Posterior vena cava (tissue), 2 donors: ENCODE data around the gene GLI1. TPM values are rescaled to one million over a fixed set of nuclear protein-coding genes. Genes with fewer than 3 reads are reported as not detected.
"Not testable (repeated sequence)": the region's sequence is repeated elsewhere in the genome, so short reads cannot be mapped to it uniquely, and the experiment has no call there.

Experiments
- DNase-seq: peaks from one replicate; pipeline ENCODE4 v3.0.0-alpha.2; 2020; ENCODE audit warnings: low spot score
- intact Hi-C, 2 donors: fragments of 100-400 bp; cut with DNase I; formaldehyde crosslinking; loops; one replicate each; pipeline versions ENCODE4 v1.14.1 to v1.14.2; 2022 to 2023
- total RNA-seq, 2 donors: library from RNA; stranded (reverse); fragmentation: NEBNext Ultra II Directional; extraction: Animal tissue kit (Norgen Biotek cat#: 25700); gene quantifications; one replicate each; pipeline ENCODE4 v1.2.1, GENCODE V29; 2021
- donor health status: DM: yes; HTN: yes; CAD: no.
- donor health status: DM: yes; HTN: yes; CAD: no.

The GLI1 gene
- total RNA-seq, 2 donors from 2014 or later, result 0.90 to 3.2 TPM

DNA sequence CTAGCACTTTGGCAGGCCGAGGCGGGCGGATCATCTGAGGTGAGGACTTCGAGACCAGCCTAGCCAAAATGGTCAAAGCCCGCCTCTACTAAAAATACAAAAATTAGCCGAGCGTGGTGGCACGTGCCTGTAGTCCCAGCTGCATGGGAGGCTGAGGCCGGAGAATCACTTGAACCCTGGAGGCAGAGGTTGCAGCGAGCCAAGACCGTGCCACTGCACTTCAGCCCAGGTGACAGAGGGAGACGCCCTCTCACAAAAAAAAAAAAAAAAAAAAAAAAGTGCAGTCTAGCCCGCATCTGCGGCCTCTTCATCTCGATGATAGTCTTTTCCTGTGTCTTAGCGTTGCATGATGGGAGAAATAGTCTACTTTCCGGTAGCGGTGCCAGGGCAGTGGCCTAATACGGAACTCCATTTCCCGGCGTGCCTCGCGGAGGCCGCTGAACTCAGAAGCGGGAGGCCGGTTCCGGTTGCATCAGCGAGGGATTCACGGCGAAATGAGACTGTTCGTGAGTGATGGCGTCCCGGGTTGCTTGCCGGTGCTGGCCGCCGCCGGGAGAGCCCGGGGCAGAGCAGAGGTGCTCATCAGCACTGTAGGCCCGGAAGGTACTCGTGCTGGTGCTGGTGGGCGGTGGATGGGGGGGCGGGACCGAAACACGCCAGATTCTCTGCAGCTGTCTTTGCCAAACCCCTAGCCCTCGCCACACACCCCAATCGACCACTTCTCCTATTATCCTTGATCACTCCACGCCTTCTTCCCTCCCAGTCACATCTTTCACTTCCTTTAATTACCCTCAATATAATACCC is 28.2 kb downstream of the GLI1 start, which contains the start of gene MARS1:
MARS1 (plus strand) TSS at position 472 of the 805 bp plus-strand sequence; CDS start at position 495, 23 bp downstream.
- intact Hi-C loops, result no loop called here
- peak; percentile 98 for DNase-seq

DNA sequence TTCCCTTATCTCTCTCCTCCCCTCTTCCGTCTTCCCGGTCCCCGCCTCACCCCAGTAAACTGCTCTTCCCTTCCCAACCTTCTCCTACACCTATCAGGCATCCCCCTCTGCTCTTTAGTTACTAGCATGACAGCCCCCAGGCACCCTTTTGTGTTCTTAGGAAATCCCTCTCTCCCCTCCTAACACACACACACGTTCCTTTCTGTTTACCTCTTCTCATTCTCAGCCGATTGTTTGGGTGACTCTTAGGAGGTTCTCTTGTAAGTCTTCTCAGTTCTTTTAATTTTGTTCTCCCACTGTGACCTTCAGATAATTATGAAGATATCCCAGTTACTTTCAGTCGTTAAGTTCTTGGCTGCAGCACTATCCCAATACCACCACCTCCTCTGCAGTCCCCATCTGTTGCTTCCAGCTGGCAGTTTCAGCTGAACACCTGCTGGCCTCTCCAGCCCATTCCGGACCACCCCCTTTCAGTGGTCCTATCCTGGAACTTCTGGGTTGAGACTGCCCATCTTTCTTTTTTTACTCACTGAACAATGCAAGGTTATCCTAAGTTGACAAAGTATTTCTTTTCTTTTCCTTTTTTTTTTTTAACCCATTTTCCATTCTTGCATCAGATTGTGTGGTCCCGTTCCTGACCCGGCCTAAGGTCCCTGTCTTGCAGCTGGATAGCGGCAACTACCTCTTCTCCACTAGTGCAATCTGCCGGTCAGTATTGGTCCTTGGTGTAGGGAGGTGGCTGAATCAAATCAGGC is 29.0 kb downstream of the GLI1 start:
- intact Hi-C loops, result no loop called here
- DNase-seq, result peak; percentile 17

DNA sequence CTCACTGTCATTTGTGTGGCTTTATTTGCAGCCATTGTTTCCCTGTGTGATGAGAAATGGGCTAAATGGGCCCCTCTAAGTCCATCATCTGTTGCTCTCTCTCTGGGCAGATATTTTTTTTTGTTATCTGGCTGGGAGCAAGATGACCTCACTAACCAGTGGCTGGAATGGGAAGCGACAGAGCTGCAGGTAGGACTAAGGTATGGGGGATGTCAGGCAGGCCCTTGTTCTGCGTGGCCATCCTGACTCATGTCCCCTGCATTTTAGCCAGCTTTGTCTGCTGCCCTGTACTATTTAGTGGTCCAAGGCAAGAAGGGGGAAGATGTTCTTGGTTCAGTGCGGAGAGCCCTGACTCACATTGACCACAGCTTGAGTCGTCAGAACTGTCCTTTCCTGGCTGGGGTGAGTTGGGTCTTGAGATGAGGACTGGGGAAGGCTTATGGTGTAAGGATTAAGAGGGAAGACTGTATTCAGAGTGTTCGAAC is 29.6 kb downstream of the GLI1 start:
- intact Hi-C loops, result no loop called here

DNA sequence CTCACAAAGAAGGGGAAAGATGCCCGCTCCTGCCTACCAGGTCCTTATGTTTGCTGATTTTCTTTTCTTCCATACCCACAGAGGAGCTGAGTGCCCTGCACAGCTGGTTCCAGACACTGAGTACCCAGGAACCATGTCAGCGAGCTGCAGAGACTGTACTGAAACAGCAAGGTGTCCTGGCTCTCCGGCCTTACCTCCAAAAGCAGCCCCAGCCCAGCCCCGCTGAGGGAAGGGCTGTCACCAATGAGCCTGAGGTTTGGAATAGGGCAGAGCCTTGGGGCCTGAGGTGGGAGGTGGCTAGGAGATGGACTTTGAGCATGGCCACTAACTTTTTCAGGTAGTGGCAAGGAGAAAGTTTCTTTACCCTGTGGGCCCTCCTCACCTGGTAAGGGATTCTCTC is 30.5 kb downstream of the GLI1 start:
- DNase-seq, result peak; percentile 71
- intact Hi-C loops, result no loop called here

More for the DNA sequence above, 29.6 kb downstream of the GLI1 start:
- peak; percentile 7 for DNase-seq

DNA sequence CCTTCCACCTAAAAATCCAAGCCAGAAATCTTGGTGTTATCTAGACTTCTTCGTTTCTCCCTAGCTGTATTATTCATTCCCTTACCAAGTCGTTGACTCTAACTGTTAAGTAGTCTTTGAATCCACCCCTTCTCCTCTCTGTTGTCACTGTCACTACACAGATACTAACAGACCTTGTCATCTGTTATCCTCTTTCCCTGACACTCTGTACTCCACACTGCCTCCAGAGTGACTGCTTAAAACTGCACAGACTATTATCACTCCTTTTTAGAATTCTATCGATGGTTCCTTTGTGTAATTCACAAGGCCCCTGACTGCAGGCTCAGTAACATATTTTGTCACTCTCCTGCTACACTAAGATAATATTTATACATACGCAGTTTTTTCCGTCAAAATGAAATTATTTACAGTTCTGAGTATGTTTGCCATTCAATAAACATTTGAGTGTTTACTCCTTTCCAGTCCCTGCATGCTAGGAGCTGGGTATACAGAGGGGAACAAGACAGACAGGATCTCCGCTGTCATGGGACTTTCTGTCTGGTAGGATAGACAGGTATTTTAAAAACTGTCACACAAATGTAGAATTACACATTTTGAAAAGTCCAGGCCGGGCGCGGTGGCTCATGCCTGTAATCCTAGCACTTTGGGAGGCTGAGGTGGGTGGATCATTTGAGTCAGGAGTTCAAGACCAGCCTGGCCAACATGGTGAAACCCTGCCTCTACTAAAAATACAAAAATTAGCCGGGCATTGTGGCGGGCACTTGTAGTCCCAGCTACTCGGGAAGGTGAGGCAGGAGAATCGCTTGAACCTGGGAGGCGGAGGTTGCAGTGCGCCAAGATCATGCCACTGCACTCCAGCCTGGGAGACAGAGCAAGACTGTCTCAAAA is 32.1 kb downstream of the GLI1 start:
- intact Hi-C loops, result no loop called here
- DNase-seq, result peak; percentile 18

DNA sequence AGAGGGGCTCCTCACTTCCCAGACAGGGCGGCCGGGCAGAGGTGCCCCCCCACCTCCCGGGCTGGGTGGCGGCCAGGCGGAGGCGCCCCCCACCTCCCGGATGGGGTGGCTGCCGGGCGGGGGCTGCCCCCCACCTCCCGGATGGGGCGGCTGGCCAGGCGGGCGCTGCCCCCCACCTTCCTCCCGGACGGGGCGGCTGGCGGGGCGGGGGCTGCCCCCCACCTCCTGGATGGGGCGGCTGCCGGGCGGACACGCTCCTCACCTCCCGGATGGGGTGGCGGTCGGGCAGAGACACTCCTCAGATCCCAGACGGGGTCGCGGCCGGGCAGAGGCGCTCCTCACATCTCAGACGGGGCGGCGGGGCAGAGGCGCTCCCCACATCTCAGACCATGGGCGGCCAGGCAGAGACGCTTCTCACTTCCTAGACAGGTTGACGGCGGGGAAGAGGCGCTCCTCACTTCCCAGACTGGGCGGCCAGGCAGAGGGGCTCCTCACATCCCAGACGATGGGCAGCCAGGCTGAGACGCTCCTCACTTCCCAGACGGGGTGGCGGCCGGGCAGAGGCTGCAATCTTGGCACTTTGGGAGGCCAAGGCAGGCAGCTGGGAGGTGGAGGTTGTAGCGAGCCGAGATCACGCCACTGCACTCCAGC is 35.6 kb downstream of the GLI1 start:
- intact Hi-C loops, DNase-seq: not testable (repeated sequence)

DNA sequence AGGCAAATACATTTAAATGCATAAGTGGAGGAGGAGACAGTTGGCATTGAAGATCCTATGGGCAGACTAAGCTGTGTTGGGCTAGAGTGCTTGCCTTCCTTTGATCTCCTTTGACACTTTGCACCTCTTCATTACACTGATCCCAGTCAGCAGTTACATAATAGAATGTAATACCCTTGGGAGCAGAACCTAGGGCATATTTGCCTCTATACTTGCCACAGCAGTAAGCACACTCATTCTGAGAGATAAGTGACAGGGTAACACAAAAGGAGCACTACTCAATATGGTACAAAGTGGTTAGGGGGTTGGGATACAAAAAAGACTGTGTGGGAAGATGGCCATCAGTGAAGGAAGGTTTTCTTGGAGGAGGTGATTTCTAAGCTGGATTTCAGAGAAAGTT is 37.2 kb downstream of the GLI1 start:
- intact Hi-C loops, result no loop called here
- DNase-seq, result no peak

DNA sequence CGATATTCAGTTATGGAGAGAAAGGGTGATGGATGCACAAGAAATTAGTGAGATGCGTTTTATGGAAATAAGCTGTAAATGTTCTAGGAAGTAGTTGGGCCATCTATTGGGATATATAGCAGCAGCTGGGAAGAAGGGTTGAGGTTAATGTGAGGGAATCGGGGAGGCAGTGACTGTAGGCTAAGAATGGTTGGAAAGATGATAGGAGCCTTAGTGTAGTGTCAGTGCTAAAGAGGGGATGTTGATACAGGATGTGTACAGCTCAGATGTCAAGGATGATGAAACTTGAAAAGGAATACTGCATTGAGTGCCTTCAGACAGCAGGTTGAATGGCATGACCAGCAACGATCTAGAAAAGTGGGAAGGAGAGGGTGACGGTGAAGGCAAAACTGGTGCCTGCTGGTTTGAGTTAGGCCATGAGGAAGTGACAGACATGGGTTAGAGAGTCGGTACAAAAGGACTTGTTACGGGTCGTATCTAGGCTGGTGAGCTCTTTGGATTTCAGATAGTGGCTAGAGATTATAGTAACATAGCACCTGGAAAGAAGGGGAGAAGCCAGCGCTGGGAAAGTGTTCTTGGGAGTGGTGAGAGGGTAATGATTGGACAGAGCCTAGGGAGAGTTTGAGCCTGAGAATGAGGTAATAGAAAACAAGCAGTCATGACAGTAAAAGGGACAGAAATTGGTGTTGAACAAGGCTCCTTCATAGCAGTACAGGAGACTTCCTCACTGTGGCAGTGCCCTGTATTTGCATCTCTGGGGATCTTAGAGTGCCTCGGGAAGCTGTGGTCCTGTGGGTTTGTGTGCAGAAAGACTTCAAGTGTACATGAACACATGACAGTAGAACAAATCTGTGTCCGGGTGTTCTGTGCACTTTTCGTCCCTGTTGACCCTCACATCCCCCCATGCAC is 37.9 kb downstream of the GLI1 start:
- peak; percentile 6 for DNase-seq
- intact Hi-C loops, result no loop called here

DNA sequence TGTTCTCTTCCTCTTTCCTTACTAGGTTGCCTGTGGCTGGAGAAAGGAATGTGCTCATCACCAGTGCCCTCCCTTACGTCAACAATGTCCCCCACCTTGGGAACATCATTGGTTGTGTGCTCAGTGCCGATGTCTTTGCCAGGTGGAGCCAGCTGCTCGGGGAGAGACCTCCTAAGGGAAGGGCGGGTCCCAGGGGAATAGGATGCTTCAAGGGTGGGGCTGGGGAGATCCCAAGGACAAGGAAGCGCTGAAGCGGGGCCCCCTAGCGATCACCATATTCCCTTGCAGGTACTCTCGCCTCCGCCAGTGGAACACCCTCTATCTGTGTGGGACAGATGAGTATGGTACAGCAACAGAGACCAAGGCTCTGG is 38.5 kb downstream of the GLI1 start:
- intact Hi-C loops, result no loop called here

DNA sequence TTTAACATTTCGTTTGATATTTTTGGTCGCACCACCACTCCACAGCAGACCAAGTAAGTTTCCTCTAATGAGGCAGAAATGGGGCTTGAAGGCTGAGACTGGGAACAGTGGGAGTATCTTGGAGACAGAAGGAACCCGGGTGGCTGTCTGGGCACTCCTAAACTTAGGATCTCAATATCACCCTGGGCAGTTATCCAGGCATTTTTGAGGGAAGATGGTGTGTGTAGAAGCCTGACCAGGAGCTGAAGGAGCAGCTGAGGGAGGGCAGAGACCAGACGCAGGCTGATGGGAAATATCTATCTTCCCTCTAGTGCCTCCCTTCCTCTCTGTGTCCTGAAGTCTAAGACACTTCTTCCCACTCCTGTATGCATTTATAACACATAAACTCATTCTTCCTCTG is 39.0 kb downstream of the GLI1 start:
- intact Hi-C loops, result no loop called here
- DNase-seq, result no peak

More for the DNA sequence above, 38.5 kb downstream of the GLI1 start:
- DNase-seq, result peak; percentile 70

DNA sequence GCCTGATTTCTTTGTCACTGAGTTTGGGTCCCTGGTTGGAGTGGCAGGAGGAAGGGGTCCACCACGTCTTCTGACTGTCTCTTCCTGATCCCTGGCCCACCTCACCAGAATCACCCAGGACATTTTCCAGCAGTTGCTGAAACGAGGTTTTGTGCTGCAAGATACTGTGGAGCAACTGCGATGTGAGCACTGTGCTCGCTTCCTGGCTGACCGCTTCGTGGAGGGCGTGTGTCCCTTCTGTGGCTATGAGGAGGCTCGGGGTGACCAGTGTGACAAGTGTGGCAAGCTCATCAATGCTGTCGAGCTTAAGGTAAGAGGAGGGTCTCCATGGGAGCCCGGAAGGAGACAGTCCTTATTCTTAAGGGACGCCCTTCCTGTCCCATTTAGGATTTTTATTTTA is 40.6 kb downstream of the GLI1 start:
- peak; percentile 34 for DNase-seq
- intact Hi-C loops, result no loop called here

DNA sequence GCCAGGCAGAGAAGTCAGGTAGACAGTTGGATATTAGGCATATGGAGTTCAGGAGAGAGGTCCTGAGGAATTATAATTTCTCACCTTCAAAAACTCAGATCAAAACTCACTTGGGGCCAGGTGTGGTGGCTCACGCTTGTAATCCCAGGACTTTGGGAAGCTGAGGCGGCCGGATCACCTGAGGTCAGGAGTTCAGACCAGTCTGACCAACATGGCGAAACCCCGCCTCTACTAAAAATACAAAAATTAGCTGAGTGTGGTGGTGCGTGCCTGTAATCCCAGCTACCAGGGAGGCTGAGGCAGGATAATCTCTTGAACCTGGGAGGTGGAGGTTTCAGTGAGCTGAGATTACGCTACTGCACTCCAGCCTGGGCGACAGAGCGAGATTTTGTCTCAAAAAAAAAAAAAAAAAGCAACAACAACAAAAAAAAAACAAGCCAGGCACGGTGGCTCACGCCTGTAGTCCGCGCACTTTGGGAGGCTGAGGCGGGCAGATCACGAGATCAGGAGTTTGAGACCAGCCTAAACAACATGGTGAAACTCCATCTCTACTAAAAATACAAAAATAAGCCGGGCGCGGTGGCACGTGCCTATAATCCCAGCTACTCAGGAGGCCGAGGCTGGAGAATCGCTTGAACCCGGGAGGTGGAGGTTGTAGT is 42.9 kb downstream of the GLI1 start:
- intact Hi-C loops, result not testable (repeated sequence)
- peak; percentile 38 for DNase-seq

DNA sequence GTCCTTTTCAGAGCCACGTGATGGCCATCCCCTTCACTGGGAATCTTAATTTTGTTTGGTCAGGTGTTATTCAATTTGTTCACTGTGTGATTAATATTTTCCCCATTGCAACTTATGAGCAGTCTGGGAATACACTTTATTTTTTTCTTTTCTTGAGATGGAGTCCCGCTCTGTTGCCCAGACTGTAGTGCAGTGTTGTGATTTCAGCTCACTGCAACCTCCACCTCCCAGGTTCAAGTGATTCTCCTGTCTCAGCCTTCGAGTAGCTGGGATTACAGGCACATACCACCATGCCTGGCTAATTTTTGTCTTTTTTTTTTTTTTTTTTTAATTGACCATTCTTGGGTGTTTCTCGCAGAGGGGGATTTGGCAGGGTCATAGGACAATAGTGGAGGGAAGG is 47.0 kb downstream of the GLI1 start:
- peak; percentile 14 for DNase-seq
- intact Hi-C loops, result not testable (repeated sequence)

DNA sequence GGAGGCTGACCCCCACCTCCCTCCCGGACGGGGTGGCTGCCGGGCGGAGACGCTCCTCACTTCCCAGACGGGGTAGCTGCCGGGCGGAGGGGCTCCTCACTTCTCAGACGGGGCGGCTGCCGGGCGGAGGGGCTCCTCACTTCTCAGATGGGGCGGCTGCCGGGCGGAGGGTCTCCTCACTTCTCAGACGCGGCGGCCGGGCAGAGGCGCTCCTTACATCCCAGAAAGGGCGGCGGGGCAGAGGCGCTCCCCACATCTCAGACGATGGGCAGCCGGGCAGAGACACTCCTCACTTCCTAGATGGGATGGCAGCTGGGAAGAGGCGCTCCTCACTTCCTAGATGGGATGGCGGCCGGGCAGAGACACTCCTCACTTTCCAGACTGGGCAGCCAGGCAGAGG is 48.2 kb downstream of the GLI1 start:
- intact Hi-C loops, result not testable (repeated sequence)

DNA sequence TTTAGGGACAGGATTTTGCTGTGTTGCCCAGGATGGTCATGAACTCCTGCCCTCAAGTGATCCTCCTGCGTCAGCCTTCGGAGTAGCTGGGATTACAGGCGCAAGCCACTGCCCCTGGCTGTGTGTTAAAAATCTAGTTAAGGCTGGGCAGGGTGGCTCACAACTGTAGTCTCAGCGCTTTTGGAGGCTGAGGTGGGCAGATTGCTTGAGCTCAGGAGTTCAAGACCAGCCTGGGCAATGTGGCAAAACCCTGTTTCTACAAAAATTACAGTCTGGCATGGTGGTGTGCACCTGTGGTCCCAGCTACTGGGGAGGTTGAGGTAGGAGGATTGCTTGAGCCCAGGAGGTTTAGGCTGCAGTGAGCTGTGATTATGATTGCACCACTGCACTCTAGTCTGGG is 51.6 kb downstream of the GLI1 start:
- intact Hi-C loops, result no loop called here
- no peak for DNase-seq

More for the DNA sequence above, 48.2 kb downstream of the GLI1 start:
- peak; percentile 54 for DNase-seq

DNA sequence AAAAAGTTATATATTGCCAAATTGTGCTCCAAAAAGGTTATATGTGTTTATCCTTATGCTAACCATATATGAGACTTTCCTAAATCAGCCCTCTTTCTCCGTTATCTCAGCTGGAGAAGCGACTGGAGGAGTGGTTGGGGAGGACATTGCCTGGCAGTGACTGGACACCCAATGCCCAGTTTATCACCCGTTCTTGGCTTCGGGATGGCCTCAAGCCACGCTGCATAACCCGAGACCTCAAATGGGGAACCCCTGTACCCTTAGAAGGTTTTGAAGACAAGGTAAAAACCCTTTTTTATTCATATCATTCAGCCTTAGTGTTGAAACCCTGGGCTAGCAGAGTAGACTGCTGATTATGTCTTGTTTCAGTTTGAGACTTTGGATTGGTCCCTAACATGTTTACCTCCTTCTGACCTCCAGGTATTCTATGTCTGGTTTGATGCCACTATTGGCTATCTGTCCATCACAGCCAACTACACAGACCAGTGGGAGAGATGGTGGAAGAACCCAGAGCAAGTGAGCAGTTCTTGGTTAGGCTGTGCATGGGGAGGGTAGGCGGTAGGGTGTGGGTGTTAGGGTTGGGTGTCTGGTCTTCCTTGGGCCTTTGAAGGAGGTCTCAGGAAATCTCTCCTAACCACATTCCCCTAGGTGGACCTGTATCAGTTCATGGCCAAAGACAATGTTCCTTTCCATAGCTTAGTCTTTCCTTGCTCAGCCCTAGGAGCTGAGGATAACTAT is 52.2 kb downstream of the GLI1 start:
- intact Hi-C loops, result no loop called here
- no peak for DNase-seq

DNA sequence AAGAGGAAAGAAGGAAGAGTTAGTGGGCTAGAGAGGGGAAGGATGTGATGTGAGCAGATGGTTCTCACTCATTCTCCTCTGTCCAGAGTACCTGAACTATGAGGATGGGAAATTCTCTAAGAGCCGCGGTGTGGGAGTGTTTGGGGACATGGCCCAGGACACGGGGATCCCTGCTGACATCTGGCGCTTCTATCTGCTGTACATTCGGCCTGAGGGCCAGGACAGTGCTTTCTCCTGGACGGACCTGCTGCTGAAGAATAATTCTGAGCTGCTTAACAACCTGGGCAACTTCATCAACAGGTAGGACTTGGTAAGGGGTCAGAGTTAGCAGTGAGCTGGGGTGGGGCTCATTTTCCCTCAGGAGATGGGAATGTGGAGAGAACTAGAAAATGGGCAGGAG is 53.1 kb downstream of the GLI1 start:
- no peak for DNase-seq
- intact Hi-C loops, result no loop called here
